GM21576 (cell line): ENCODE results near the gene PSMB2.

Source experiments
- ATAC-seq: cut with Tn5 transposase; IDR thresholded peaks from one replicate; pipeline ENCODE4 v1.9.1; 2021; ENCODE audit warnings: mild to moderate bottlenecking, moderate library complexity; ENCODE audit not compliant: unreplicated experiment

Gene PSMB2

DNA sequence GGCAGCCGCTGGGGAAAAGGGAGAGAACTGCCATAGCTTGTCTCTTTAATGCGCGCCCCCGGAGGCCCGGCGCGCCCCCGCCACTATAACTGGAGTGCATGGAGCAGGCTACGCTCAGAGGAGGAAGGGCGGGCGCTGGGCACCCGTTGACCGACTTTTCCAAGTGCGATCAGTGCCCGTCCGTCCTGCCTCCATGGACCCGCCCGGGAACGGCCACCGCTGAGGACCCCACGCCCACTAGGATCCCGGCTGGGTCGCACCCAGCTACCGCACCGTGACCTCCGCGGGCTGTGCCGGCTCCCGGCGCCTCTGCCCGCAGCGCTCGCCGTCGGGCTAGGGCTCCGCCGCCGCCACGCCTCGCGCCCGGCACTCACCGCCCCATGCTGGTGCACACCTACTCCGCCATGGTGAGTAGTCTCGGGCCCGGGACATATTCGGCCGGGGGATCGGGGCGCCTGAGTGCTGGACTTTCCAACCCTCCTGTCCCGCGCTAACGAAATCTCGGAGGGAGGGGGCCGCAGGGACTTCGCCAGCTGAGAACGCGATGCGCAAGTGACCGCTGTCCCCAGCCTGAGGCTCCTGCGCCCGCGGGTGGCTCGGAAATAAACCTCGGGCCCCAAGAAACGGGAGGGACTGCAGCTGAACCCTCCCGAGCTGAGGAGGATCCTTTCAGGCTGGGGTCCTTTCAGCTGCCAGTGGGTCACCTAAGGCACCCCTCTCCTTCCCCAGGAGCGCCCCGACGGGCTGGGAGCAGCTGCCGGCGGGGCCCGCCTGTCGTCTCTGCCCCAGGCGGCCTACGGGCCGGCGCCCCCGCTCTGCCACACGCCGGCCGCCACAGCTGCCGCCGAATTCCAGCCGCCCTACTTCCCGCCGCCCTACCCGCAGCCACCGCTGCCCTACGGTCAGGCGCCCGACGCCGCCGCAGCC lies 67.9 kb downstream of the PSMB2 start, which contains the start of gene TFAP2E:
TSS of gene TFAP2E (plus strand) at position 117 of the 927 bp plus-strand sequence. CDS start at position 381, 264 bp downstream.
- ATAC-seq: no peak

GRCh38 chr1:35572296-35572695 lies 69.0 kb downstream of the PSMB2 start:
- no peak for ATAC-seq

GRCh38 chr1:35571263-35571662 lies 70.1 kb downstream of the PSMB2 start:
- no peak for ATAC-seq

DNA sequence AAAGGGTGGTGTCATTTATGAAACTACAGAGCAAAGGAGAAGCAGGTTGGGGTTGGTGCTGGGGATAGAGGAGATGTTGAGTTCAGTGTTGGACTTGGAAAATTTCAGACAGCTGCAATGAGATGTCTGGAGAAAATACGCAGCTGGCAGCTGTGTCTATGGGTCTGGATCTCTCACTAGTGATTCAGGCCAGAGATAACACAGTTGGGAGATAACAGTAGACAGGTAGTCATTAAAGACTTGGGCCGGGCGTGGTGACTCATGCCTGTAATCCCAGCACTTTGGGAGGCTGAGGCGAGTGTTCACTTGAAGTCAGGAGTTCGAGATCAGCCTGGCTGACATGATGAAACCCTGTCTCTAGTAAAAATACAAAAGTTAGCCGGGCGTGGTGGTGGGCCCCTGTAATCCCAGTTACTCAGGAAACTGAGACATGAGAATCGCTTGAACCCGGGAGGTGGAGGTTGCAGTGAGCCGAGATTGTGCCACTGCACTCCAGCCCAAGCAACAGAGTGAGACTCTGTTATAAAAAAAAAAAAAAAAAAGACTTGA lies 70.7 kb downstream of the PSMB2 start:
- no peak for ATAC-seq

- no peak for ATAC-seq
Observed at GRCh38 chr1:35569936-35570335, 71.4 kb downstream of the PSMB2 start.

DNA sequence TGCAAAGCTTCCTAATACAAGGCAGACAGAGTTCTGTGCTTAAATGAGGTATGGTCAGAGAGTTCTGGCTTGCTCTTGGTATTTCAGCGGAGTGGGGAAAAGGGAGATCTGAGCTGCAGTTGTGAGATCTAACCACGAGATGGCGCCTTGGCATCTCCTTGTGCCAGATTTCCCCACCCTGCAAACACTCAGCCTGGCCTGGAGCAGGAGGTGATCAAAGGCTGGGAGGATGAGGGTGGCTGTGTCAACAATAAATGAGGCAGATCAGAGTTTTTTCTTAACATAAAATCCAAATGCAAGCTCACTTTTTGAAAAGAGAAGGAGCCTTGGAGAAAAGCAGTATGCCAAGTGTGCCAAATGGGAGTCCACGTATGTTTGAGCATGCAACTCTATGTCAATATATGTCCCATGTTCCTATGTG lies 72.3 kb downstream of the PSMB2 start:
- ATAC-seq: no peak

DNA sequence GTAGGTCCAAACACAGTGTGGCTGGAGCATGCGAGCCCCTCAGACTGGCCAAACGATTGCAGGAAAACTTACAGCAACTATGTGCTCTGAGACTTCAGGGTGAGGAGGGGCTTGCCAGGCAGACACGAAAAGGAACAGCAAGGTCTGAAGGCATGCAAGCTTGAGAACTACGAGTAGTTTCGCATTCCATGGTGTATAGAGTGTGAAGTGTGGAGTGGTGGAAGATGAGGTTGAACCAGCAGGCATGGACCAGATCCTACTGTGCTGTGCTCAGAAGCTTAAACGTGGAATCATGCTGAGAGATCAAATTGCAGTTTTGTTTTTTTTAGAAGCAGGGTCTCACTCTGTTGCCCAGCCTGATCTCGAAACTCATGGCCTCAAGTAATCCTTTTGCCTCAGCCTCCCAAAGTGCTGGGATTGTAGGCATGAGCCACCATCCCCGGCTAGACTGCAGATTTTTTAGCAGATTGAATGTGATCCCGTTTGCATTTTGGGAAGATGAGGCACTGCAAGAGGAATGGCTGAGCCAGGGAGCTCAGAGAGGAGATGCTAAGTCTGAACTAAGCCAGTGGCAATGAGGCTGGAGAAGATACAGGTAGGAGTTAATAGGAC lies 73.3 kb downstream of the PSMB2 start:
- no peak for ATAC-seq

DNA sequence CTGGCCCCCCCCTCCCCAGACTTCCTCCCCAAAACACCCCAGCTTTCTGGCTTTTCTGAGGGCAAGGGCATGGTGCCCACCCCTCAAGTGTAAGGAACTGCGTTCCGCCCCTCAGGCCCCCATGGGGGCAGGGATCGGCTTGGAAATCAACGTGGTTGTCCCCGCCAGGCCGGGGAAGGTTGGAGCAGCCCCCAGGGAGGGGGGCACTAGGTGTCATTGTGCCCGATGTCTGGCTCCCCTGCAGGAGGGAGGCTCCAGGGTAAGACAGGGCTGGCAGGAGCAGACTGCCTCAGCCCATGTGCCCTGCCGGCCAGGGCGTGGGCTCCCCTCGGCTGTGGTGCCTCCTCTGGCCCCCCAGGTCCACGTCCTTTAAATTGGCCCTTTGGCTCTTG lies 75.6 kb downstream of the PSMB2 start:
- no peak for ATAC-seq

DNA sequence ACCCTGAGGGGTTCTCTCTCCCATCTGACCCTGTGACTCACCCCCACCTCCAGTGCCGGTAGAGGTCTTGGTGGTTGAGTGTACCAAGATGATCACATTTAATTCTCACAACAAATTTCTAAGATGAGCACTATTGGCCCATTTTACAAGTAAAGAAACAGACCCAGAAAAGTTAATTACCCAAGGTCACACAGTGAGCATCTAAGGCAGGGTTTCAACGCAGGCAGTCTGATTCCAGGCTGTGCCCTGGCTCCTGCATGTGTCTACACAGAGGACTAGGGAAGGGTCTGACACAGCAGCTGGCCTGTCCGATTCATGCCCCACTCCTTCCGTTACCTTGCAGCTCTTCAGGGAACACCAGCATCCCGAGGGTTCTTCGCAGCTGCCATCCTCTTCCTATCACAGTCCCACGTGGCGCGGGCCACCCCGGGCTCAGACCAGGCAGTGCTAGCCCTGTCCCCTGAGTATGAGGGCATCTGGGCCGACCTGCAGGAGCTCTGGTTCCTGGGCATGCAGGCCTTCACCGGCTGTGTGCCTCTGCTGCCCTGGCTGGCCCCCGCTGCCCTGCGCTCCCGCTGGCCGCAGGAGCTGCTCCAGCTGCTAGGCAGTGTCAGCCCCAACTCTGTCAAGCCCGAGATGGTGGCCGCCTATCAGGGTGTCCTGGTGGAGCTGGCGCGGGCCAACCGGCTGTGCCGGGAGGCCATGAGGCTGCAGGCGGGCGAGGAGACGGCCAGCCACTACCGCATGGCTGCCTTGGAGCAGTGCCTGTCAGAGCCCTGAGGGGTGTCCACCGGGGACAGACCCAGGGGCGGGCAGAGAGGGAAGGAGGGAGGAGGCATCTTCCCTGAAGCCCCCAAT lies 76.2 kb downstream of the PSMB2 start:
- no peak for ATAC-seq

DNA sequence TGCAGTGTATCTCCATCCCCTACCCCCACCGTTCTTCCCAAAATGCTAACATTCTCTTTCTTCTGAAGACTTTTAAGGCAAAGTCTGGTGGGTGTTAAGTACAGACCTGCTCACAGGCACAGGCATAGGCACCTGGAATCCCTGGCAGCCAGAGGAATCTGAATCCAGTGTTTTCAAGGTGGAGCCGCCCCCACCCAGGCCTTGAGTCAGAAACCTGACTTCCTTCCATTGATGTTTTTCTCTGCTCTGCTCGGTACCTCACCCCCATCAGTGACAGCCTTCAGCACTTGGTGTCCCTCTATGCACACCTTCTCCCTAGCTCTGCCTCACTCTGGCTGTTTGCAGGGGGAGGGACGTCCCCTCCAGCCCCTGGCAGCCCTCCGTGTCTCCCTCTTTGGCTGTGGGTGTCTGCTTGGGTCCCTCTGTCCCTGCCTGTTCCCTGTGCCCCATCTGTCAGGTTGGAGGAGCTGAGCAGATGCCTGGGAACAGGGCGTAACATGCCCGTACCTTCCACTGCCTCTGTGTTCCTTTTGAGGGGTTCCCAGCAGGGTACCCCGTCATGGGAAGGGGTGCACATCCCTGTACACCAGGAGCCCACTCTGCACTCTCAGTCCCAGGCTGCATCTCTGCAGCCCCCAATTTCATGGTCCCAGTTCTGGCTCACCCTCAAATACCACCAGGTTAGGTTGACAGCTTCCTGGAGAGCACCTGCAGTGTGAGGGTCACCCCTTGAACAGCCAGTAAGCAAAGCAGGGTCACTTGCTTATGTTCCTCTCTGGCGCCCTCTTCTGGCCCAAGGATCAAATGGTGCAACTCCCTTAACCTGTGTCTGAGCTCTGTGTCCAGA lies 77.1 kb downstream of the PSMB2 start:
- ATAC-seq: no peak

DNA sequence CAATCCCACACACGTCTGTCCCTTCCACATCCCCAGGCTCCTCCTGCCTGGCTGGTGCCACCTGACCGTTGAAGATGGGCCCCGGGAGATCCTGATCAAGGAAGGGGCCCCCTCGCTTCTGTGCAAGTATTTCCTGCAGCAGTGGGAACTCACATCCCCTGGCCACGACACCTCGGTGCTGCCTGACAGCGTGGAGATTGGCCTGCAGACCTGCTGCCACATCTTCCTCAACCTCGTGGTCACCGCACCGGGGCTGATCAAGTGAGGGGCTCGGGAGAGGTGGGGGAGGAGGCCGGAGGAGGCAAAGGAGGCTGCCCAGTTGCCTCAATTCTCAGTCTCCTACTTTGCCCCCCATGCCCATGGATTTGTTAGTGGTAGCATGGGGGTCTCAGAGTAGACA lies 78.2 kb downstream of the PSMB2 start:
- ATAC-seq: no peak

DNA sequence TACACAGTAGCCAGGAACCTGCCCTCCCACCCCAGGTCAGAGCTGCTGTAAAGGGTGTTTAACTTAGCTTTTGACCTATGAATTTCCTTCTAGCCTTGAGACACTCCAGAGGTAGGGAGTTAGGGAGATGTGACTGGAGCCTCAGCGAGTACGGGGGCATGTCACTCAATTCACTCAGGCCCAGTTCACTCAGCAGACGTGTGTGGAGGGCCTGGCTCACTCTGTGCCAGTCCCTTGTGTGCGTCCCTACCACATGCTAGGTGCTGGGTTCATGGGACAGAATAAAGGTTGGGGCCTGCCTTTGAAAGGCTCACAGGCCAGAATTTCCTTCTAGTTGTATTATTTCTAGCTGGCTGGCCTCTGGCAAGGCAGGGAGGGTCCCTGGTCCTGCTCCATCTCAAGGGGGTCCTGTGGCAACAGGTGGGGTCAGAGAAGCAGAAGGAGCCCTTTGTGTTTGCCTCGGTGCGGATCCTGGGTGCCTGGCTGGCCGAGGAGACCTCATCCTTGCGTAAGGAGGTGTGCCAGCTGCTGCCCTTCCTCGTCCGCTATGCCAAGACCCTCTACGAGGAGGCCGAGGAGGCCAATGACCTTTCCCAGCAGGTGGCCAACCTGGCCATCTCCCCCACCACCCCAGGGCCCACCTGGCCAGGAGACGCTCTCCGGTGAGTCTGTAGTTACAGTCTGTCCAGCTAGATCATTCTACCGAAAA lies 79.2 kb downstream of the PSMB2 start:
- ATAC-seq: no peak

DNA sequence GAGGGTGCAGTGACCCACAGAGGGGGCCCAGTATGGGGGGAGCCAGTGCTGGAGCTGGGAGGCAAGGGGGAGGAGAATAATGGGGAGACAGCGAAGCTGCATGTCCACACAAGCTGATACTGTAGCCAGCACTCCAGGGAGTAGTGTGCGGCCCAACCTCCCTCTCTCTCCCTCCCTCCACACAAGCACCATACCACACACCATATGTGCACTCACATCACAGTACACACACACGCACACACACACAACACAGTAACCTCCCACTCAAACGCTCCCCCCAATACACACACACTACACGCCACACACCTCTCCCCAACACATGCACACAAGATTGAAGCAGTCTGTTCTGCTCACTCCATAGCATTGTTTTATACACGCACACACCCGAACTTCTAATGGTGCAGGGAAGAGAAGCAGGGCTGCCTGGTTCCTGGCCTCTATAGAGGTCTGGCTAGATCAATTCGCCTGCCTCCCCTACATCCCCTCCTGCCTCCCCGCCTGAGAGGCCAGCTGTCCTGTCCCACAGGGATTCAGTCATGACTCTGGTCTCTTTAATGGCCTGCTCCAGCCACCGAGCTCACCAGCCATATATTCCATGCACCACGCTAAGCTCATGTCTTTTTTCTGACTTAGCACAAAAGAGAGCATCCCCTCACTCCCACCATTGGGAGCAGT lies 79.9 kb downstream of the PSMB2 start:
- ATAC-seq: no peak

- ATAC-seq: no peak
Observed at GRCh38 chr1:35560256-35561225, 80.8 kb downstream of the PSMB2 start.

DNA sequence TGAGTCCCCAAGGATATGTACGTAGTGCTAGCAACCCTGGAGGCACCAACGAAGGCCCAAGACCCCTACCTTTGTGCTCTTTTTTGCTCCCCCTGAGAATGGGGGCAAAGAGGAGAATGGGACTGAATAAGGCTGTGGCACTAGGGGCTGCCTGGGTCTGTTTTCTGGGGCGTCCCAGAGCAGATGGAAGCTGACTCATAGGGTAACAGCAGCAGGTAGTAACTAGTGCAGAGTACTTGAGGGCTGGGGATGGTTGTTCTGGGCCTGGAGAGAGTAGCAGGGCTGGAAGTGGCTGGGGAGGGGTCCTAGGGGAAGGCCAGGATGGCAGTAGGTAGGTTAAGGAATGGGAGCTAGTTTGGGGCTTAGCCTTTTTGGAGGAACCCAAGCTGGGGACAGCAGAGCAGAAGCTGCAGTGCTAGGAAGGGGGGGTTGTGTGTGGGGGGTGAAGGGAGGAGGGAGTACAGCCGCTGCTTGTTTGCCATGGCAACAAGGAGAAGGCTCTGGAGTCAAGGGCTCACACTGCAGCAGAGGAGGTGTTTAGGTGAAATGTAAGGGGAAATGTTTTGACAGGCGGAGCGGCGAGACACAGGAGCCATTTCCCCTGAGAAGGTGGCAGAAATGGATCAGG lies 81.9 kb downstream of the PSMB2 start:
- ATAC-seq: no peak

DNA sequence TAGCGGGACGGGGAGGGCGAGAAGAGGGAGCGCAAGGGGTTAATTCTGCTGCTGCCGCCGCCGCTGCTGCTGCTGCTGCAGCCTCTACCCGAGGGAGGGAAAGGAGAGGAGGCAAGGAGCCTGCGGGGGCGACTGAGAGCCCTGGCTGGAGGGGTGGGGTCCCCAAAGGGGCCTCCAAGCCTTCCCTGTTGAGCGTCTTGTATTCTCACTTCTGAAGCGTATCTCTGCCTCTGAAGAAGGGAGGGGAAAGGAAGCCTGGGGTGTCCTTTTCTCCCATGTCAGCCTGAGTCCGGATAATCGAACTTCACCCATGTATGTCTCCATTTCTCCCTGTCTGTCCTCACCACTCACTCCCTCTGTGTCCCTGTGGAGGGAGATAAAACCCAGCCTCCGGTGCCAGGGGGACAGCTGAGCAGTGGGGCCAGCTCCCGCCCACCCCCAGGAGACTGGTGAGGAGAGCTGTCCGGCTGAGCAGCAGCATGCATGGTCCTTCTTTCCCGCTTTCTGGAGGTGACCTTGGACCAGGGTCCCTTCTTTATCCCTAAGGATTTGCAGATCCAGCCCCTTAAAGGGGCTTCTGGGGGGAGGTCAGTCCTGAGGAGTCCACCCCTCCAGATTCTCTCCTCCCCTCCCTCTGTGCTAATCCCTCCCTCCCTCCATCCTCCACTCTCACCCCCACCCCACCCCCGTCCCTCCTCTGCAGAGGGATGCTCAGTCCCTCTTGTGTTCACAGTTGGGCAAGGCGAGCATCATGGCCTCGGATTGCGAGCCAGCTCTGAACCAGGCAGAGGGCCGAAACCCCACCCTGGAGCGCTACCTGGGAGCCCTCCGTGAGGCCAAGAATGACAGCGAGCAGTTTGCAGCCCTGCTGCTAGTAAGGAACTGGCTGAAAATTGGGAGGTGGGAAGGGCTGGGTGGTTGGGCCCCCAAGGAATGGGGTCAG lies 82.7 kb downstream of the PSMB2 start:
- ATAC-seq: no peak
